WERI-Rb-1 (cell line): Measurements from ENCODE around the gene AFG1L.

Source experiments
- DNase-seq: peaks from one replicate; pipeline ENCODE4 v3.0.0-alpha.2; 2020
- H3K27ac ChIP-seq: fragments of 250-450 bp; sonication (Bioruptor Pico); 2 replicates; pipeline ENCODE4 v1.5.1; 2020; ENCODE audit warnings: mild to moderate bottlenecking, moderate library complexity
- H3K27me3 ChIP-seq: fragments of 250-450 bp; sonication (Bioruptor Pico); 2 replicates; pipeline ENCODE4 v1.5.1; 2021; ENCODE audit warnings: mild to moderate bottlenecking, low read depth, moderate library complexity; ENCODE audit not compliant: insufficient read depth, severe bottlenecking
- H3K36me3 ChIP-seq: fragments of 250-450 bp; sonication (Bioruptor Pico); 2 replicates; pipeline ENCODE4 v1.5.1; 2020; ENCODE audit warnings: mild to moderate bottlenecking, moderate library complexity
- H3K4me3 ChIP-seq: 2 replicates; pipeline ENCODE4 v1.5.1; 2011; ENCODE audit warnings: low read depth, mild to moderate bottlenecking, control low read depth, low read length
- H3K9me3 ChIP-seq: fragments of 250-450 bp; sonication (Bioruptor Pico); 2 replicates; pipeline ENCODE4 v1.5.1; 2021; ENCODE audit warnings: mild to moderate bottlenecking, moderate library complexity; ENCODE audit not compliant: severe bottlenecking
- CTCF ChIP-seq: IDR thresholded peaks from 2 replicates; pipeline ENCODE4 v1.5.1; 2011; ENCODE audit warnings: low read depth, mild to moderate bottlenecking, control low read depth, inconsistent platforms, low read length

The AFG1L gene

GRCh38 chr6:108330806-108331205 lies 36.0 kb downstream of the AFG1L start:
- H3K4me3 ChIP-seq = no peak overlapping the region
- DNase-seq = no peak
- no peaks in the 10 kb centered on the region for H3K9me3 ChIP-seq
- H3K36me3 ChIP-seq = no peaks in the 10 kb centered on the region
- no peak overlapping the region for H3K27ac ChIP-seq
- TF ChIP-seq CTCF = no peak
- no peaks in the 10 kb centered on the region for H3K27me3 ChIP-seq

DNA sequence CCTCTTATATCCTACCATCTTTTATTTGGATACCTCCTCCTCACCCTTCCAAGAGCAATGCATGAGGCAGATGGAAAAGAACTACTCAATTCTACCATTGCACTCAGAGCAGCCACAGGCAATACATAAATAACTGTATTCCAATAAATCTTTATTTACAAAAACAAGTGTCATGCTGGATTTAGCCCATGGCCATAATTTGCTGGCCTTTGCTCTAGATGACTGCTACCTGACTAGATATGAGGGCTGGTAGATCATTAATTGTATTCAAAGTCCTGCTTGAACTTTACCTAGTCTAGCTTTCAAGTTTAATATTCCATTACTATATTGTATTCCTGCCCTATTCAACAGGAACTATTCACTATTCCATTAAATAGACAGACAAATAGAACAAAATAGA lies 37.1 kb downstream of the AFG1L start:
- DNase-seq = no peak
- Histone ChIP-seq H3K9me3 (no peaks in the 10 kb centered on the region), H3K4me3 (no peak overlapping the region), H3K36me3 (no peaks in the 10 kb centered on the region), H3K27ac (no peak overlapping the region), H3K27me3 (no peaks in the 10 kb centered on the region)
- TF ChIP-seq CTCF = no peak

GRCh38 chr6:108336971-108337370 lies 42.1 kb downstream of the AFG1L start:
- H3K9me3 ChIP-seq = no peaks in the 10 kb centered on the region
- no peaks in the 10 kb centered on the region for H3K36me3 ChIP-seq
- DNase-seq = no peak
- no peak overlapping the region for H3K4me3 ChIP-seq
- H3K27me3 ChIP-seq = no peaks in the 10 kb centered on the region
- TF ChIP-seq CTCF = no peak
- H3K27ac ChIP-seq = no peak overlapping the region

DNA sequence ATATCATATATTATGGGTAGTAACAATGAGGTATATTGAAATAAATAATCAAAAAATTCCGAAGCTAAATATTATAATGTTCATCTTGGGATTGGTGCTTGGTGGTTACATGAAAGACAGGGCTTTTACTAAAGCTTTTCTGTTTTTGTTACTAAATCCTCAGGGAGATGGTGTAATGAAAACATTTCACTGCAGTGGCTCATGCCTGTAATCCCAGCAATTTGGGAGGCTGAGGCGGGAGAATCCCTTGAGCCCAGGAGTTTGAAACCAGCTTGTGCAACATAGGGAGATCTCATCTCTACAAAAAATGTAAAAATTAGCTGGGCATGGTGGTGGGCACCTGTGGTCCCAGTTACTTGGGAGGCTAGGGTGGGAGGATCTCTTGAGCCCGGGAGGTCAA lies 42.9 kb downstream of the AFG1L start:
- no peaks in the 10 kb centered on the region for H3K27me3 ChIP-seq
- H3K27ac ChIP-seq = no peak overlapping the region
- H3K36me3 ChIP-seq = no peaks in the 10 kb centered on the region
- H3K9me3 ChIP-seq = no peaks in the 10 kb centered on the region
- no peak for DNase-seq
- no peak overlapping the region for H3K4me3 ChIP-seq
- no peak for TF ChIP-seq CTCF

GRCh38 chr6:108341372-108341771 lies 46.5 kb downstream of the AFG1L start:
- H3K27ac ChIP-seq = no peak overlapping the region
- H3K27me3 ChIP-seq = no peaks in the 10 kb centered on the region
- no peaks in the 10 kb centered on the region for H3K36me3 ChIP-seq
- no peak overlapping the region for H3K4me3 ChIP-seq
- no peak for DNase-seq
- TF ChIP-seq CTCF = no peak
- H3K9me3 ChIP-seq = no peaks in the 10 kb centered on the region

- no peaks in the 10 kb centered on the region for H3K36me3 ChIP-seq
- no peak overlapping the region for H3K27ac ChIP-seq
- DNase-seq = no peak
- no peak for TF ChIP-seq CTCF
- H3K4me3 ChIP-seq = no peak overlapping the region
- H3K9me3 ChIP-seq = no peaks in the 10 kb centered on the region
- no peaks in the 10 kb centered on the region for H3K27me3 ChIP-seq
Measured at GRCh38 chr6:108343894-108344293, 49.0 kb downstream of the AFG1L start.
